Ascending aorta (tissue), 2 donors: ENCODE measurements around the gene DDX18. TPM values are rescaled to one million over a fixed set of nuclear protein-coding genes. Genes with fewer than 3 reads are reported as not detected.

Experiments
- DNase-seq, 2 donors: peaks; one replicate each; pipeline ENCODE4 v3.0.0-alpha.2; 2019; ENCODE audit warnings: low spot score in 2 of 2
- H3K27ac ChIP-seq, 2 donors: fragments of 200-600 bp; sonication (generic); one replicate each; pipeline ENCODE4 v1.5.1; 2016 to 2017; ENCODE audit warnings: mild to moderate bottlenecking in 1 of 2
- H3K27me3 ChIP-seq: fragments of 200-600 bp; sonication (generic); one replicate; pipeline ENCODE4 v1.5.1; 2017
- H3K36me3 ChIP-seq, 2 donors: fragments of 200-600 bp; sonication (generic); one replicate each; pipeline ENCODE4 v1.5.1; 2016
- H3K4me1 ChIP-seq, 2 donors: fragments of 200-600 bp; sonication (generic); one replicate each; pipeline ENCODE4 v1.5.1; 2016 to 2017; ENCODE audit warnings: mild to moderate bottlenecking in 1 of 2
- H3K4me3 ChIP-seq, 2 donors: fragments of 200-600 bp; sonication (generic); one replicate each; pipeline ENCODE4 v1.5.1; 2016 to 2017; ENCODE audit warnings: mild to moderate bottlenecking in 1 of 2
- H3K9me3 ChIP-seq, 2 donors: fragments of 200-600 bp; sonication (generic); one replicate each; pipeline ENCODE4 v1.5.1; 2016
- intact Hi-C: fragments of 100-400 bp; cut with DNase I; formaldehyde crosslinking; loops from one replicate; pipeline ENCODE4 v1.15.1; 2023
- total RNA-seq: library from RNA; depleted of rRNA; stranded (reverse); fragments of >200 nt; gene quantifications from one replicate; pipeline ENCODE4 v1.1.0, GENCODE V29; 2016
- TF ChIP-seq, protein P1 (sequence below), 3 experiments: fragments of 200-600 bp in 2 of 3; fragments of 450-650 bp in 1 of 3; sonication (generic) in 2 of 3; IDR thresholded peaks; one replicate each; pipeline ENCODE4 v1.5.1; 2016 to 2019; ENCODE audit warnings: antibody characterized with exemption in 3 of 3, mild to moderate bottlenecking in 1 of 3, moderate library complexity in 1 of 3

The DDX18 gene
- total RNA-seq, 1 donor from 2014 or later: 20.5 TPM

GRCh38 chr2:117856415-117857210, 42.1 kb downstream of the DDX18 start:
- H3K27me3 ChIP-seq: no peaks in the 10 kb centered on the region
- no peaks in the 10 kb centered on the region for H3K36me3 ChIP-seq
- H3K9me3 ChIP-seq: no peaks in the 10 kb centered on the region
- H3K4me1 ChIP-seq: no peaks in the 10 kb centered on the region
- H3K4me3 ChIP-seq: no peak overlapping the region
- TF ChIP-seq, protein P1, sequence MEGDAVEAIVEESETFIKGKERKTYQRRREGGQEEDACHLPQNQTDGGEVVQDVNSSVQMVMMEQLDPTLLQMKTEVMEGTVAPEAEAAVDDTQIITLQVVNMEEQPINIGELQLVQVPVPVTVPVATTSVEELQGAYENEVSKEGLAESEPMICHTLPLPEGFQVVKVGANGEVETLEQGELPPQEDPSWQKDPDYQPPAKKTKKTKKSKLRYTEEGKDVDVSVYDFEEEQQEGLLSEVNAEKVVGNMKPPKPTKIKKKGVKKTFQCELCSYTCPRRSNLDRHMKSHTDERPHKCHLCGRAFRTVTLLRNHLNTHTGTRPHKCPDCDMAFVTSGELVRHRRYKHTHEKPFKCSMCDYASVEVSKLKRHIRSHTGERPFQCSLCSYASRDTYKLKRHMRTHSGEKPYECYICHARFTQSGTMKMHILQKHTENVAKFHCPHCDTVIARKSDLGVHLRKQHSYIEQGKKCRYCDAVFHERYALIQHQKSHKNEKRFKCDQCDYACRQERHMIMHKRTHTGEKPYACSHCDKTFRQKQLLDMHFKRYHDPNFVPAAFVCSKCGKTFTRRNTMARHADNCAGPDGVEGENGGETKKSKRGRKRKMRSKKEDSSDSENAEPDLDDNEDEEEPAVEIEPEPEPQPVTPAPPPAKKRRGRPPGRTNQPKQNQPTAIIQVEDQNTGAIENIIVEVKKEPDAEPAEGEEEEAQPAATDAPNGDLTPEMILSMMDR (IDR thresholded peaks at IDR 0.05): no peak
- intact Hi-C loops: no loop called here
- DNase-seq: no peak
- no peak overlapping the region for H3K27ac ChIP-seq

- TF ChIP-seq, protein P1 (IDR thresholded peaks at IDR 0.05): no peak
- intact Hi-C loops: no loop called here
Measured at GRCh38 chr2:117858336-117858735, 43.8 kb downstream of the DDX18 start.

DNA sequence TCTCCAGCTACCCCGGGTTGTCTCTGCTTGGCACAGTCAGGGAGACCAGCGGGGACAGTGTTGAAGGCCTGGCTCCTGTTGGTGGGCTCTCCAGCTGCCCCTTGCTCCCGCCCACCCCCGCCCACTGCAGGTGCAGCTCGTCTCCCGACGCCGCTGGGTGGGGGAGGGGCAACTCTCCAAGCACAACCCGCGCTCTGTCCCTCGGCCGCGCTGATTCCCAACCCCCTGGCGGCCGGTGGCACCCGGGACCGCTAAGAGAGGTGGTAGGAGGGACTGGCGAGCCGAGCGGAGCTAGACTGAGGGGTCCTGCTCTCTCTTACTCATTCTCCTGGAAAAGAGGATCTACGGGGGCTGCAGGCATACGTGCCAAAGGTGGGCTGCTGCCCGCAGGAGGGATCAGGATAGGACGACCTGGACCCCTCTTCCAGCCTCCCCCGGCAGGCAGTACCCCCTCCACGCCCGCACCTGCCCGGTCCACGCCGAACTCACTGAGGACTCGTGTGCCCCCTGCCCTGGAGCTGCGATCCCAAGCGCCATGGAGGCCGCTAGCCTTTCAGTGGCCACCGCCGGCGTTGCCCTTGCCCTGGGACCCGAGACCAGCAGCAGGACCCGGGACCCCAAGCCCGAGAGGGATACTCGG, 44.5 kb downstream of the DDX18 start:
- no peaks in the 10 kb centered on the region for H3K9me3 ChIP-seq
- no peak for DNase-seq
- intact Hi-C loops: no loop called here

More at GRCh38 chr2:117858336-117858735, 43.8 kb downstream of the DDX18 start:
- Histone ChIP-seq H3K4me3 (no peak overlapping the region), H3K36me3 (no peaks in the 10 kb centered on the region), H3K9me3 (no peaks in the 10 kb centered on the region), H3K27ac (no peak overlapping the region), H3K27me3 (no peaks in the 10 kb centered on the region), H3K4me1 (no peaks in the 10 kb centered on the region)
- no peak for DNase-seq

GRCh38 chr2:117859532-117859911, 45.0 kb downstream of the DDX18 start:
- intact Hi-C loops: no loop called here
- Histone ChIP-seq H3K4me3 (no peak overlapping the region), H3K27ac (no peak overlapping the region), H3K4me1 (no peaks in the 10 kb centered on the region), H3K9me3 (no peaks in the 10 kb centered on the region), H3K27me3 (no peaks in the 10 kb centered on the region), H3K36me3 (no peaks in the 10 kb centered on the region)
- no peak for DNase-seq
- TF ChIP-seq, protein P1 (IDR thresholded peaks at IDR 0.05): no peak

More for the DNA sequence above, 44.5 kb downstream of the DDX18 start:
- H3K36me3 ChIP-seq: no peaks in the 10 kb centered on the region
- no peak overlapping the region for H3K27ac ChIP-seq
- no peak overlapping the region for H3K4me3 ChIP-seq
- TF ChIP-seq, protein P1 (IDR thresholded peaks at IDR 0.05): no peak
- no peaks in the 10 kb centered on the region for H3K4me1 ChIP-seq
- H3K27me3 ChIP-seq: no peaks in the 10 kb centered on the region

- H3K4me3 ChIP-seq: no peak overlapping the region
- intact Hi-C loops: no loop called here
- H3K36me3 ChIP-seq: no peaks in the 10 kb centered on the region
- H3K4me1 ChIP-seq: no peaks in the 10 kb centered on the region
- TF ChIP-seq, protein P1 (IDR thresholded peaks at IDR 0.05): no peak
- no peaks in the 10 kb centered on the region for H3K9me3 ChIP-seq
- no peak for DNase-seq
- no peak overlapping the region for H3K27ac ChIP-seq
- no peaks in the 10 kb centered on the region for H3K27me3 ChIP-seq
Measured at GRCh38 chr2:117859924-117860647, 45.6 kb downstream of the DDX18 start.
